Hepatocyte (in vitro differentiated cells): Measurements from ENCODE around the gene DNAJC8.

Experiments used
- CTCF ChIP-seq: fragments of 200-600 bp; sonication (generic); IDR thresholded peaks from 2 replicates; pipeline ENCODE4 v1.5.1; 2016; ENCODE audit warnings: antibody characterized with exemption, mild to moderate bottlenecking; ENCODE audit not compliant: poor library complexity
- EZH2 ChIP-seq: fragments of 200-600 bp; sonication (generic); IDR thresholded peaks from 2 replicates; pipeline ENCODE4 v1.6.1; 2016; ENCODE audit warnings: antibody characterized with exemption, mild to moderate bottlenecking, borderline replicate concordance
- EZH2phosphoT487 ChIP-seq: fragments of 200-600 bp; sonication (generic); IDR thresholded peaks from one replicate; pipeline ENCODE4 v1.6.1; 2018; ENCODE audit warnings: antibody characterized with exemption, mild to moderate bottlenecking, low read depth, moderate library complexity; ENCODE audit not compliant: unreplicated experiment, severe bottlenecking

- TF ChIP-seq CTCF, result peak; percentile 72
- TF ChIP-seq EZH2, result no peak
- TF ChIP-seq EZH2phosphoT487, result no peak
Measured at GRCh38 chr1:28208818-28209441, 23.9 kb downstream of the DNAJC8 start.
